Measurements from ENCODE around the gene FKBP2. TPM values are rescaled to one million over a fixed set of nuclear protein-coding genes. Genes with fewer than 3 reads are reported as not detected.
A peak's percentile ranks its signal among the peaks of the same experiment; 100 is the strongest.

FKBP2 gene
- total RNA-seq, 1 donor from 2014 or later: 110 TPM

- Histone ChIP-seq H3K4me3 (ENCODE audit: low read depth, low read length) (peak overlapping the region; percentile 65), H3K27me3 (ENCODE audit: control insufficient read depth, insufficient read depth, low read length) (peaks cover 11% of the 10 kb centered on the region), H3K36me3 (ENCODE audit: control insufficient read depth, insufficient read depth, low read length) (peaks cover 2% of the 10 kb centered on the region)
- DNase-seq (ENCODE audit: low read depth): no peak
- peak; percentile 28 for TF ChIP-seq CTCF (IDR thresholded peaks at IDR 0.05; ENCODE audit: insufficient read depth, low read length, poor library complexity, severe bottlenecking)
Observed at GRCh38 chr11:64285885-64286800, 45.2 kb downstream of the FKBP2 start.

GRCh38 chr11:64286801-64287159 lies 45.9 kb downstream of the FKBP2 start:
- Histone ChIP-seq H3K27me3 (ENCODE audit: control insufficient read depth, insufficient read depth, low read length) (peaks cover 17% of the 10 kb centered on the region), H3K4me3 (ENCODE audit: low read depth, low read length) (no peak overlapping the region), H3K36me3 (ENCODE audit: control insufficient read depth, insufficient read depth, low read length) (peaks cover 2% of the 10 kb centered on the region)
- no peak for TF ChIP-seq CTCF (IDR thresholded peaks at IDR 0.05; ENCODE audit: insufficient read depth, low read length, poor library complexity, severe bottlenecking)
- DNase-seq (ENCODE audit: low read depth): no peak

- no peak for TF ChIP-seq CTCF (IDR thresholded peaks at IDR 0.05; ENCODE audit: insufficient read depth, low read length, poor library complexity, severe bottlenecking)
- Histone ChIP-seq H3K4me3 (ENCODE audit: low read depth, low read length) (no peak overlapping the region), H3K27me3 (ENCODE audit: control insufficient read depth, insufficient read depth, low read length) (peaks cover 27% of the 10 kb centered on the region), H3K36me3 (ENCODE audit: control insufficient read depth, insufficient read depth, low read length) (peaks cover 1% of the 10 kb centered on the region)
- no peak for DNase-seq (ENCODE audit: low read depth)
Observed at GRCh38 chr11:64287676-64288352, 46.9 kb downstream of the FKBP2 start.

GRCh38 chr11:64288353-64288750 lies 47.5 kb downstream of the FKBP2 start:
- peaks cover 1% of the 10 kb centered on the region for H3K36me3 ChIP-seq (ENCODE audit: control insufficient read depth, insufficient read depth, low read length)
- no peak for TF ChIP-seq CTCF (IDR thresholded peaks at IDR 0.05; ENCODE audit: insufficient read depth, low read length, poor library complexity, severe bottlenecking)
- no peak for DNase-seq (ENCODE audit: low read depth)
- H3K27me3 ChIP-seq (ENCODE audit: control insufficient read depth, insufficient read depth, low read length): peaks cover 33% of the 10 kb centered on the region
- no peak overlapping the region for H3K4me3 ChIP-seq (ENCODE audit: low read depth, low read length)

- H3K36me3 ChIP-seq (ENCODE audit: control insufficient read depth, insufficient read depth, low read length): peaks cover 1% of the 10 kb centered on the region
- TF ChIP-seq CTCF (IDR thresholded peaks at IDR 0.05; ENCODE audit: insufficient read depth, low read length, poor library complexity, severe bottlenecking): no peak
Observed at GRCh38 chr11:64289002-64289564, 48.2 kb downstream of the FKBP2 start.

More at GRCh38 chr11:64289002-64289564, 48.2 kb downstream of the FKBP2 start:
- no peak for DNase-seq (ENCODE audit: low read depth)
- Histone ChIP-seq H3K4me3 (ENCODE audit: low read depth, low read length) (no peak overlapping the region), H3K27me3 (ENCODE audit: control insufficient read depth, insufficient read depth, low read length) (peaks cover 38% of the 10 kb centered on the region)
